ENCODE data around the gene FNIP2.
"Not testable (repeated sequence)": the region's sequence is repeated elsewhere in the genome, so short reads cannot be mapped to it uniquely, and the experiment has no call there.

FNIP2 gene

GRCh38 chr4:158793021-158793420, 24.2 kb downstream of the FNIP2 start:
- no peak for DNase-seq

DNA sequence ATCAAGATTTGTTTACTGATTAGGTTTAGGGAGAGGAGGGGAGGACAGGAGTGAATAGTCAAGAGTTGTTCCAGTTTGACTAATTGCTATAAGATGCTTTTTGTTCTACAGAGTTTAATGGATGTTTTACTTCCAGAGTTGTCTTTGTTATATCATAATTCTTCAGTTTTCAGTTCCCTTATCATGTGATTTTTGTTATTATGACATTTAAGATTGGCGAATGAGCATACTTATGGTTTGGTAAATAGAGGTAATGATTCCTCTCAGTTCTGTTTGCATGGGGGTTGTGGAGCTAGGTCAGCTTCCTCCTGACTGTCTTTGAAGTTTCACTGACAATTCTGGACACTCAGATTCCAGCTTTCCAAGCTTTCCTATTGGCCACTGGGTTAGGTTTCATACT, 24.6 kb downstream of the FNIP2 start:
- DNase-seq = not testable (repeated sequence)

DNA sequence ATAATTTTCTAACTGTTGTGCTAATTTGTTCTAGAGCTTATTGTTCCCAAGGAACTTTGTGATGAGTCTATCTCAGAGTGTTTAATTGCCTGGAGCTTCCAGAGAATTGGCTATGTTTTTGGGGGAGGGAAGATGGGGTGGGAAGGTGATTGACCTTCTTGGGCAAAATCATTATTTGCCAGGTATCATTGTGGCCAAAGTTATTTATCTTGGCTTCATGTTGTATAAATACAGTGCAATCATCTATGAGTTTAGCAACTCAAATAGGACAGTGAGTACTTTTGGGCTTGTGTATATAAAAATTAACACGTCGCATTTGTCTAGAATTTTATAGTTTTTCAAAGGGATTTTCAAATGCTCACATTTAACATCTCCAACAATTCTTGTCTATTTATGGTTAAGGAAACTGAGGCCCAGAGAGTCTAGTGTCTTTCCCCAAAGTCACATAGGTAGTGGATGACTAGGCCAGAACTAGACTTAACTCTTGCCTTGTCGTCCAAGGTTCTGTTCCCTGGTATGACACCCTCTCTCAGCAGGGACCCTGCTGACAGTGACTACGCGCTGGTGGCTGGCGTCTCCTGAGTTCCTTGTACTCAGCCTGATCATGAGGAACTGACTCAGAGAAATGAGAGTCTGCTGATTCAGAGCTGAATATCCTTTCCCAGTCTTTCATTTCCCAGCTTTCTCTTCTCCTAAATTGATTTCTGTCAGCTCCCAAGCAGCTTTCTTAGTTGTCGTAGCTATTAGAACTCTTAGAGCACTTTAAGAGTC, 27.7 kb downstream of the FNIP2 start:
- DNase-seq = no peak

DNA sequence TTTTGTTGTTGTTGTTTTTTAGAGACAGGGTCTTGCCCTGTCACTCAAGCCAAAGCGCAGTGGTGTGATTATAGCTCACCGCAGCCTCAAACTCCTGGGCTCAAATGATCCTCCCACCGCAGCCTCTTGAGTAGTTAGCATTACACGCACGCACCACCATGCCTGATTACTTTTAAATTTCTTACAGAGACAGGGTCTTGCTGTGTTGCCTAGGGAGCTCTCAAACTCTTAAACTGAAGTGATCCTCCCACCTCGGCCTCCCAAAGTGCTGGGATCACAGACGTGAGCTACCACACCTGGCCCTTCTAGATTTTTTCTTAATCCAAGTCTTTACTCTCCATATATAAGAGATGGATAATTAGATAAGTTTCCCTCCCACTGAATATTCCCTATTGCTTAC, 29.2 kb downstream of the FNIP2 start:
- no peak for DNase-seq

DNA sequence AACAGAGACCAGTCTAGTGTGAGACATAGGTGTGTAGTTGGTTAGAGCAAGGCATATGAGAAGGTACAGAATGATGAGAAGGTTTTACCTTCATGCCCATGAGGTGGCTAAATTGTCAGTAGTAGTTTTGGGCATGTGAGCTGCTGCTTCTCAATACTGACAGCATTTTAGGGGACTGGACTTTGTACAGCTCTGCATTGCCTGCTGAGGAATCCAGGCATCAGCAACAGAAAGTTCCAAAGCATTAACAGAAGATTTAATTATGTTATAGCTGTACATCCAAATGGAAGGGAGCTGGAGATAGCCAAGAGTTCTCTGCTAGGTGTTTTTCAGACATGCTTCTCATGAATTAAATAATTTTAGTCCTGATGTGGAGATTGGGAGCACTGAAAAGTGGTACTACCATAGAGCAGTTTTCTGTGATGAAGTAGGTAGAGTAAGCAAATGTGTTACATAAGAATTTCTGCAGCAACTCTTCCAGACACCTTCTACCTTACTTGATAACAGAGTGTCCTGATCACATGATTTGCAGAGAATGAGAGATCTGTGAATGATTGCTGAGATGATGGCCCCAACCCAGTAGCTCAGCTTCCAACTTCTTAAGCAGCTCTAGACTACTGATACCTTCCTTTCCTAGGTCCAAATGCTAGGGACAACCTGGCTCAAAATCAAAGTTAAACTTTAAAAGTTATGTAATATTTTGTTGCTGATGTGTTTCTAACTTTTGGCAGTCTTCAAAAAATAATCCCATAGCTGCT, 30.4 kb downstream of the FNIP2 start:
- DNase-seq = no peak

GRCh38 chr4:158799856-158800255, 31.0 kb downstream of the FNIP2 start:
- DNase-seq = no peak

GRCh38 chr4:158801066-158801465, 32.2 kb downstream of the FNIP2 start:
- no peak for DNase-seq

GRCh38 chr4:158801677-158802076, 32.9 kb downstream of the FNIP2 start:
- DNase-seq = no peak

DNA sequence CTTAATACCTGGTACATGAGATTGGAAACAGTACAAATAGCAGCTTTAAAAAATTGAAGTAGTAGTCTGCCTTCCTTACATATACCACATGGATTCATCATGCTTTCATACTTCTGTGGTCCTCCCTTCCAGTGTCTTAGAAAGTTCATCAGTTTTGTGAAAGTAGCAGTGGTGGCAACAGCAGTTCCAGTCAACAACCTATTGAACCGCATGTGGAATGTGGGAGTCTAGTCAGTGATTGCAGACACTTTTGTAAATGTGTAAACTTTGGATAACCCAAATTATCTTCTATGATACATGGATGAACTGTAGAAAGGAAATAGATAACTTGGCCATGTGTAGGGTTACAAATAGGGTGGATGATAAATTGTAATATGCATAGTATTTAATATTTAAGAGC, 34.1 kb downstream of the FNIP2 start:
- DNase-seq = no peak

DNA sequence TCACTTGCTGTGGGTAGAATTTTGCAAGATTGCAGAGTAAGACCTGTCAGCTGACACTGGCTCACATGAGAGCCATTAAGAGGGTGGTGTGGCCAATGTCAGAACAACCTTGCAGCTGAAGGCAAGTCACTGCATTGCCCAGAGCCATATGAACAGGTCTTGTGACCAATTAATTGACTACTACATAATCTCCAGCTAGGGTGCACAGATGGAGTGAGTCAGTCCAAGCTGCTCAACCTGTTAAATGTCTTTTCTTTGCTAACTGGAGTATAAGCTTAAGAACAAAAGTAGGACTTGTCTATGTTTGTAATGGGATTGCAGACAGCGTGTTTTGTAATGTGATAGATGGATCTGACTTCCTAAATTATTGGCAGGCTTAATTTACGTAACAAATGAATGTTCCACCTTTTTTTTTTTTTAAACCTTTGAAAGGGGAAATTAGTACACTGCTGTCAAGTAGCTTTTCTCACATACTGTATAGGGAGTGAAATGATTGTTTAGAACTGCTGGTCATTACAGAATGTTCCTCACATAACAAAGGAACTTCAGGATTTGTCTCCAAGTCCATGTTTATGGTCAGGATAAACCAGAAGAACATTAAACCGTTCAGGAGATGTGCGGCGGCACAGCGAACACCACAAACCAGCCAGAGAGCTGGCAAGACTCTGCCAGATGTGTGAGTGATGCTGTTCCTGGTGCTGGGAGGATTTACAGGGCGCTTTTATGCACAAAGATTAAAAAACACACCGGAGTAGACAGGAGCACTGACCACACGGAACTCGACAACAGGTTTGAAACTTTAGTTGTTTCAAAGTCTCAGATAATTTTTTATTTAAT, 37.0 kb downstream of the FNIP2 start:
- DNase-seq = no peak

GRCh38 chr4:158807691-158808090, 38.9 kb downstream of the FNIP2 start:
- DNase-seq = no peak

GRCh38 chr4:158808399-158808798, 39.6 kb downstream of the FNIP2 start:
- no peak for DNase-seq

GRCh38 chr4:158809208-158809607, 40.4 kb downstream of the FNIP2 start:
- not testable (repeated sequence) for DNase-seq

GRCh38 chr4:158809611-158810486, 41.0 kb downstream of the FNIP2 start:
- DNase-seq = no peak

GRCh38 chr4:158810487-158811215, 41.8 kb downstream of the FNIP2 start:
- no peak for DNase-seq

DNA sequence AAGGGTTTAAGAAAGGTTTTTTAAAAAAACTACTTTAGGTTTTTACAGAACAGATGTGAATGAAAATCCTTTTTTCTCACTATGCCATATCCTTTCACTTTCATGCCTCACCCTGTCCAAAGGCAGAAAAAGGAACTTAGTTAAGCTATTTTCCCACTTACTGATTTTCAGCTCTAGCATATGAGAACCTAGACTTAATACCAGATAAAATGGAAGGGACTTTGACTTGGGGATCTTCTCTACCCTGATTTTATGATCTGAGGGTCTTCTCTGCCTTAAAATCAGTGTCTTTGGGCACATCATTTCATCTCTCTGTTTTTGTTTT, 42.4 kb downstream of the FNIP2 start:
- DNase-seq = no peak

DNA sequence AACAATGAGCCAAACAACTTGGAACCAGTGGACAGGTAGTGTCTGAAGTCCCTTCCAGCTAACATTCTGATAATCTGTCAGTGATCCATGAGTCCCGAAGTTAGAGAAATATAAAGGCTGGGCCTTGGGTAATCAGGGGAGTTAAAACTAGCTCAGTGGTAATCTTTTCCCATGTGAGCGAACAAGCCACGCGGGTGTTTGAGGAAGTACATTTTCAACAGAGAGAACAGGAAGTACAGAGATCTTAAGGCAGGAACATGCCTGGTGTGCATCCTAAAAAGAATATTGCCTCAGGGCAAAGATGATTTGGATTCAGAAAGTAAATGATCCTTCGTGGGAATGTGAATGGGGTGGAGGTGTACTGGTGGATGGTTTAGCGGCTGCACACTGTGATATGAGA, 42.9 kb downstream of the FNIP2 start:
- DNase-seq = no peak

DNA sequence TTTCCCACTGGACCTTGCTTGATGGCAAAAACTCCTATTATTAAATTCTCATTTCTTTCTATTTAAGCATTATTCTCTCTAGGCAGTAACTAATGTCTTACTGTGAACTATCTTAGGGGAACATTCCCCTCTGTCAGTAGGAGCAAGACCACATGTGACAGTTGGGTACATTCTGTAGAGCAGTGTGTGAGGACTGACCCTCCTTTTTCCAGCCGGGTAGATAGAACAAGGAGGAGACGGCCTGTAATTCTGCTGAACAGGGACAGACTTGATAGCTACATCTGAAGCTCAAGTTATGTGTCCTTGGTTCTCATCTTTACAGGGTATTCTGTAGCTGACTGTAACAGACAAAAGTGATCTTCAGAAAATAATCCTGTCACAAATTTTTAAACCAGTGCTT, 43.3 kb downstream of the FNIP2 start:
- no peak for DNase-seq

DNA sequence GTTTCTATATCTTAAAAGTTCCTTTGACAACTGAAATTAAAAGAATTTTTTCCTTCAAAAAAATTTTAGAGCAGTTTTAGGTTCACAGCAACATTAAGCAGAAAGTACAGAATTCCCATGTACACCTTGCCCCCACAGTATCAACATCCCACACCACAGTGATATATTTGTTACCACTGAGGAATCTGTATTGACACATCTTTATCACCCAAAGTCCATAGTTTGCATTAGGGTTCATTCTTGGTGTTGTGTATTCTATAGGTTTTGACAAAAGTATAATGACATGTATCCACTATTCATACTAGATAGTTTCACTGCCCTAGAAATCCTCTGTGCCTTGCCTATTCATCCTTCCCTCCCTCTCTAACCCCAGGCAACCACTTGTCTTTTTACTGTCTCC, 43.7 kb downstream of the FNIP2 start:
- DNase-seq = no peak

GRCh38 chr4:158813113-158813512, 44.3 kb downstream of the FNIP2 start:
- no peak for DNase-seq

- no peak for DNase-seq
Observed at GRCh38 chr4:158814207-158814606, 45.4 kb downstream of the FNIP2 start.

All from right kidney (tissue), 1 donor.